ENCODE results near the gene UFD1. TPM values are rescaled to one million over a fixed set of nuclear protein-coding genes. Genes with fewer than 3 reads are reported as not detected.

Gene UFD1
- total RNA-seq, 1 donor from 2014 or later = 41.8 TPM

DNA sequence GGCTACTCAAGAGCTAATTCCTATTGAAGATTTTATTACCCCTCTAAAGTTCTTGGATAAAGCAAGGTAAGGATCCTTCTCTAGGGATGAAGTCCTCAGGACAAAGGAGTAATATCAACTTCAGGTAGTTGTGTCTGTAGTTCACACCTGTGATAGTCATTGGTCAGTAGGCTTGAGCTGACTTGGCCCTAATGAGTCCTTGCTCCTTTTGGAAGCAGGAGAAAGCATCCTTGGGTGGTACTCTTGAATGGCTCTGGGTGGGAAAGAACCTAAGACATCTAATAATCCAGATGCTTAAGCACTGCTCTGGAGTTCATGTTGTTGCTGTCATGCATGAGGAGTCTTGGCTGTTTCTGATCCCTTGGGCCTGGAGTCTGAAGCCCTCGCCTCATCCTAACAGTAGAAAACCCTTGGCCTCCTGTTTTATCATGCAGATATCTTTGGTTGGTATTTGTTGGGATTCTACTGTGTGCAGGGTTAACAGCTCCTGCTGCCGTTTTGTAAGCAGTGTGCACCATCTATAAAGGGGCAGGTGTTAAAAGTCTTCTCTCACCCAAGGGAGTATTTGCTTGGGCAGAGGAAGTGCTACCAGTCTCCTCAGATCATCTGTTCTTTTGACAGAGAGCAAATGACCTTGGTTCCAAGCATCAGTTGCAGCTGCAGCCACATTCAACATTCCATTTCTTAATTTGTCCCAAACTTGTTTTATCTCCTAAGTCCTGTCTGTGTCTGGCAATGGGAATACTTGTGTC lies 44.0 kb downstream of the UFD1 start:
- no peak for DNase-seq
- TF ChIP-seq, protein P1, sequence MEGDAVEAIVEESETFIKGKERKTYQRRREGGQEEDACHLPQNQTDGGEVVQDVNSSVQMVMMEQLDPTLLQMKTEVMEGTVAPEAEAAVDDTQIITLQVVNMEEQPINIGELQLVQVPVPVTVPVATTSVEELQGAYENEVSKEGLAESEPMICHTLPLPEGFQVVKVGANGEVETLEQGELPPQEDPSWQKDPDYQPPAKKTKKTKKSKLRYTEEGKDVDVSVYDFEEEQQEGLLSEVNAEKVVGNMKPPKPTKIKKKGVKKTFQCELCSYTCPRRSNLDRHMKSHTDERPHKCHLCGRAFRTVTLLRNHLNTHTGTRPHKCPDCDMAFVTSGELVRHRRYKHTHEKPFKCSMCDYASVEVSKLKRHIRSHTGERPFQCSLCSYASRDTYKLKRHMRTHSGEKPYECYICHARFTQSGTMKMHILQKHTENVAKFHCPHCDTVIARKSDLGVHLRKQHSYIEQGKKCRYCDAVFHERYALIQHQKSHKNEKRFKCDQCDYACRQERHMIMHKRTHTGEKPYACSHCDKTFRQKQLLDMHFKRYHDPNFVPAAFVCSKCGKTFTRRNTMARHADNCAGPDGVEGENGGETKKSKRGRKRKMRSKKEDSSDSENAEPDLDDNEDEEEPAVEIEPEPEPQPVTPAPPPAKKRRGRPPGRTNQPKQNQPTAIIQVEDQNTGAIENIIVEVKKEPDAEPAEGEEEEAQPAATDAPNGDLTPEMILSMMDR (IDR thresholded peaks at IDR 0.05; ENCODE audit: borderline replicate concordance) = no peak
- Histone ChIP-seq H3K9me3 (replicated peaks) (no peaks in the 10 kb centered on the region), H3K4me3 (no peak overlapping the region), H3K4me1 (peaks cover 55% of the 10 kb centered on the region), H3K36me3 (peaks cover 27% of the 10 kb centered on the region), H3K27me3 (ENCODE audit: low read depth) (no peaks in the 10 kb centered on the region), H3K27ac (replicated peaks) (no peak overlapping the region)
- intact Hi-C loops (cut with micrococcal nuclease) = no loop called here

GRCh38 chr22:19434401-19434800 lies 44.6 kb downstream of the UFD1 start:
- Histone ChIP-seq H3K4me1 (peaks cover 55% of the 10 kb centered on the region), H3K27ac (replicated peaks) (no peak overlapping the region), H3K27me3 (ENCODE audit: low read depth) (no peaks in the 10 kb centered on the region), H3K9me3 (replicated peaks) (no peaks in the 10 kb centered on the region), H3K4me3 (no peak overlapping the region), H3K36me3 (peaks cover 27% of the 10 kb centered on the region)
- intact Hi-C loops (cut with micrococcal nuclease) = no loop called here
- no peak for DNase-seq
- TF ChIP-seq, protein P1 (IDR thresholded peaks at IDR 0.05; ENCODE audit: borderline replicate concordance) = no peak

DNA sequence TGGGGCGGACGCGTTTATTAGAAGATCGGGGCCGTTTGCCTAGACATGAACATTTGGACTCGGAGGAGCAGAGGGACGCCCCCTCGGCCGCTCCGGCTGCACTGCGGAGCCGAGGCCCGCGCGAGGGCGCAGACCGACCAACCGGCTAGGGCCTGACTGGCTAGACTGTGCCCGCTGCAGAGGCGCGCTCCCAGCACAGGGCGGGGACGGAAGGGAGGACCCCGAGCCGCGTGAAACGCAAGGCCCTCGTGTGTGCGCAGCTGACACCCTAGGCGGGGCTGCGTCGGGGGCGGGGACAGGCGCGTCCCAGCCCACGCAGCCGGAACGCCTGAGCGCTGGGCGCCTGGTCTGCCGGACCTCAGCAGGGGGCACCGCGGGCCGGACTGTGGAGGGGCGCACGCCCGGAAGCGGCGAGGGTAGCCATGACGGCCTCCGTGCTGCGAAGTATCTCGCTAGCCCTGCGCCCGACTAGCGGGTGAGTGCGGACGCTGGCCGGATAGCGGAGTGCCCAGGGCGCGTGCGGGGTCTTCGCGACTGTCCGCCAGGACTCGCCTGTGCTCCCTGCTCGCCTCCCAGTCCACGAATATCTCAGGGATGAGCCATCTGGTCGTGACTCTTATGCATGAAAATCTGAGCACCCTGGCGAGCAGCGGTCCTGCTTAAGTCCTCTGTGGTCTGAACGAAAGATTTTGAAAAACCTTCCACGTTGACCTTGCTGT lies 46.7 kb downstream of the UFD1 start, which contains the start of gene MRPL40:
Gene MRPL40, plus strand, starts transcription at position 413 of the 719 bp plus-strand sequence. Its CDS starts 10 bp downstream, at position 423.
- peak; percentile 95 for DNase-seq
- Histone ChIP-seq H3K27me3 (ENCODE audit: low read depth) (no peaks in the 10 kb centered on the region), H3K4me1 (peaks cover 60% of the 10 kb centered on the region), H3K9me3 (replicated peaks) (no peaks in the 10 kb centered on the region), H3K27ac (replicated peaks) (peak within 1 kb of the TSS; percentile 100), H3K36me3 (peaks cover 26% of the 10 kb centered on the region), H3K4me3 (peak within 1 kb of the TSS; percentile 93)
- TF ChIP-seq, protein P1 (IDR thresholded peaks at IDR 0.05; ENCODE audit: borderline replicate concordance) = peak; percentile 14
- intact Hi-C loops (cut with micrococcal nuclease) = no loop called here

DNA sequence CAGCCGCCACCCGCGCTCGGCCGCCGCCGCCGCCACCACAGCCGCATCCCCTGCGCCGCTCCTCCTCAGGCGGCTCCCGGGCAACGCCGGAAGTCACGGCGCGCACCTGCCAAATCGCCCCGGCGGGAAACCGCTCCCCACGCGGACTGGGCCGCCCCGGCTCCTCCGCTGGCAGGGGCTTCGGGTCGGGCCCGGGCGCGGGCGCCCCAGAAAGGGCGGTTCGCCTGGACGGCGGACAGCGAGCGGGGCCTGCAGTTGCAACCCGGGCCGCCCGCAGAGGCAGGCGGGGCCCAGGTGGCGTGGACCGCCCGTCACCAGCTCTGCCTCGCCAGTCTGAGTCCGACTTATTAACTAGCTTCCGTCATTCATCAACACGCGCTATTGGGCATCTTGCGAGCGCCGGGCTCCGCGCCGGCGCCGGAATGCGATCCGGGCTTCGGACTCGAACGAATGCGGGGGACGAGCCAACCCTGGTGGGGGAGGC lies 47.3 kb downstream of the UFD1 start, which contains the start of gene HIRA:
Gene HIRA, minus strand, starts transcription at position 85 of the 484 bp plus-strand sequence. CDS start 257 bp downstream, outside the sequence.
- peak; percentile 84 for DNase-seq
- no peaks in the 10 kb centered on the region for H3K27me3 ChIP-seq (ENCODE audit: low read depth)
- H3K36me3 ChIP-seq = peaks cover 22% of the 10 kb centered on the region
- intact Hi-C loops (cut with micrococcal nuclease) = no loop called here
- TF ChIP-seq, protein P1 (IDR thresholded peaks at IDR 0.05; ENCODE audit: borderline replicate concordance) = no peak
- peaks cover 63% of the 10 kb centered on the region for H3K4me1 ChIP-seq
- peak within 1 kb of the TSS; percentile 100 for H3K27ac ChIP-seq (replicated peaks)
- peak within 1 kb of the TSS; percentile 93 for H3K4me3 ChIP-seq
- H3K9me3 ChIP-seq (replicated peaks) = no peaks in the 10 kb centered on the region

DNA sequence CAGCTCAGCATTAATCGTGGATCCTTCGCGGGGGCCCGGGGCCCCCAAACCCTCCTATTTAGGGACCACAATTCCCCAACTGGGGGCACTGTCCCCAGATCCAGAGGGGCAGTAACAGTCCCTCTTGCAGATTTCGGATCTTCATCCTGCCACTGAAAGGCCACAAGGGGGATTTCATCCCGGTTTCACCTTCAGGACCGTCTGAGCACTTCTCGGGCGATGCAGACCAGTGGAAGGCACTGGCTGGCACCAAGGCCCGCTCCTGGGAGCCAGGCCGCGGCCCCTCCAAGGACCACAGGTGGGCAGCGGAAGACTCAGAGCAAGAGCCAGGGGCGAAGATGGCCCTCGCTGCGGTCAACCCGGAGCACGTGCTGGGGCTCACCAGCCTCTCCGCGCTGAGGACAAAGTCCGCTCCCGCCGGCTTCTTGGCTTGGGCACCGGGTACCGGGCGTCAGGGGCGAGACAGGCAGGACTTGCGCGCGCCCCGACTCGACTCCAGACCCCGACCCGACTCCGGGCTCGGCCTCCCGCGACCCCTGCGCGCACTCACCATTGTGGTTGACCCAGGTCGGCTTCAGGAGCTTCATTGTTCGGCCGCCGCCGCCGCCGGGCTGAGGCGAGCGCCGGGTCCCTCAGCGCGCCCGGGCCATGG lies 48.0 kb downstream of the UFD1 start:
- TF ChIP-seq, protein P1 (IDR thresholded peaks at IDR 0.05; ENCODE audit: borderline replicate concordance) = peak; percentile 7
- Histone ChIP-seq H3K36me3 (peaks cover 24% of the 10 kb centered on the region), H3K4me3 (peak overlapping the region; percentile 93), H3K27ac (replicated peaks) (peak overlapping the region; percentile 100), H3K4me1 (peaks cover 70% of the 10 kb centered on the region), H3K27me3 (ENCODE audit: low read depth) (no peaks in the 10 kb centered on the region), H3K9me3 (replicated peaks) (no peaks in the 10 kb centered on the region)
- intact Hi-C loops (cut with micrococcal nuclease) = no loop called here
- DNase-seq = peak; percentile 29

Measured in left ventricle myocardium inferior (tissue), 1 donor.